Prostate gland (tissue), 2 donors: Measurements from ENCODE around the gene KRTAP10-3.

Experiments used
- POLR2AphosphoS5 ChIP-seq: sonication (generic); formaldehyde crosslinking; IDR thresholded peaks from one replicate; pipeline ENCODE4 v1.6.1; 2017; ENCODE audit warnings: antibody characterized with exemption
- TF ChIP-seq, protein P1 (sequence below), 4 experiments: fragments of 200-600 bp in 2 of 4; fragments of 450-650 bp in 2 of 4; sonication (generic) in 2 of 4; IDR thresholded peaks; 1 replicate in 3 of 4; 2 replicates in 1 of 4; pipeline ENCODE4 v1.5.1; 2016 to 2019; ENCODE audit warnings: antibody characterized with exemption in 4 of 4, mild to moderate bottlenecking in 2 of 4, moderate library complexity in 2 of 4

DNA sequence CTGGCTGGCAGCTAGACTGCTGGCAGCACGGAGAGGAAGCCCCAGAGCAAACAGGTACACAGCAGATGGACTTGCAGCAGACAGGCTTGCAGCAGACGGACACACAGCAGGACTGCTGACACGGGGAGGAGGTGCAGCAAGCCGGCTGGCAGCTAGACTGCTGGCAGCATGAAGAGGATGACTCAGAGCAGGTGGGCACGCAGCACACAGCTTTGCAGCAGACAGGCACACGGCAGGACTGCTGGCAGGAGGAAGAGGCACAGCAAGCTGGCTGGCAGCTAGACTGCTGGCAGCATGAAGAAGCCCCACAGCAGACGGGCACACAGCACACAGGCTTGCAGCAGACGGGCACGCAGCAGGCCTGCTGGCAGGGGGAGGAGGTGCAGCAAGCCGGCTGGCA is 7.8 kb downstream of the KRTAP10-3 start:
- TF ChIP-seq, protein P1, sequence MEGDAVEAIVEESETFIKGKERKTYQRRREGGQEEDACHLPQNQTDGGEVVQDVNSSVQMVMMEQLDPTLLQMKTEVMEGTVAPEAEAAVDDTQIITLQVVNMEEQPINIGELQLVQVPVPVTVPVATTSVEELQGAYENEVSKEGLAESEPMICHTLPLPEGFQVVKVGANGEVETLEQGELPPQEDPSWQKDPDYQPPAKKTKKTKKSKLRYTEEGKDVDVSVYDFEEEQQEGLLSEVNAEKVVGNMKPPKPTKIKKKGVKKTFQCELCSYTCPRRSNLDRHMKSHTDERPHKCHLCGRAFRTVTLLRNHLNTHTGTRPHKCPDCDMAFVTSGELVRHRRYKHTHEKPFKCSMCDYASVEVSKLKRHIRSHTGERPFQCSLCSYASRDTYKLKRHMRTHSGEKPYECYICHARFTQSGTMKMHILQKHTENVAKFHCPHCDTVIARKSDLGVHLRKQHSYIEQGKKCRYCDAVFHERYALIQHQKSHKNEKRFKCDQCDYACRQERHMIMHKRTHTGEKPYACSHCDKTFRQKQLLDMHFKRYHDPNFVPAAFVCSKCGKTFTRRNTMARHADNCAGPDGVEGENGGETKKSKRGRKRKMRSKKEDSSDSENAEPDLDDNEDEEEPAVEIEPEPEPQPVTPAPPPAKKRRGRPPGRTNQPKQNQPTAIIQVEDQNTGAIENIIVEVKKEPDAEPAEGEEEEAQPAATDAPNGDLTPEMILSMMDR (IDR thresholded peaks at IDR 0.05), result no peak
- TF ChIP-seq POLR2AphosphoS5, result no peak
